AG09319 (cell line): Measurements from ENCODE around the gene COL7A1.

Source experiments
- DNase-seq: peaks from one replicate; pipeline ENCODE4 v3.0.0-alpha.2; 2010; ENCODE audit warnings: low read depth; ENCODE audit errors: extremely low read depth
- TF ChIP-seq, protein P1 (sequence below): IDR thresholded peaks from 2 replicates; pipeline ENCODE4 v1.5.1; 2011; ENCODE audit warnings: low read depth, mild to moderate bottlenecking, inconsistent platforms, low read length, moderate library complexity

COL7A1 gene

DNA sequence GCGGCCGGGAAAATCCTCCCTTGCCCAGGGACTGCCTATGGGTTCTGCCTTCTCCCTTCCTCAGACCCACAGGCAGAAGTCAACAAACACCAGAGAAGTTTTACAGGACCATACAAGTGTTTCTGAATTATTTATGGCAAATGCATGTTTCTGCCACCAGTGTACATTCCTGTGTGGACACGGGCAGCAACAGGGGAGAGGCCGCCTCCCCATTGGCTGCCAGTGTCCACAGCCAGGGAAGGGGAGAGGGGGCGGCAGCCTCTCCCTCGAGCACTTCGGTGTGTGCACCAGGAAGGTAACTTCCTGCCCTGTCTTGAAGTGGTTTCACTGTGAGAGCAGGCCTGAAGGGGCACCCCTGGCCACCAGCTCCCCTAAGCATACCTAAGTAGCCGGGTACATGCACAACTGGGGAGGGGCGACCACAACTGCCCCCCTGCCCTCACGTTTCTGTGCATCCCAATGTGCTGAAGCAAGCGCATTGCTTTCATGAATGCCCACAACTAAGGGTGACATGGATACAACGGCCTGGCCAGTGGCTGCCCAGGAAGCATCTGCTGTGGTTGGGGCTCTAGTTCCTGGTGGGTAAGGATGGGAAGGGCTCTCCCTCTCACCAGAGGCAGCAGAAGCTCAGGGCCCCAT, 76.4 kb downstream of the COL7A1 start:
- TF ChIP-seq, protein P1, sequence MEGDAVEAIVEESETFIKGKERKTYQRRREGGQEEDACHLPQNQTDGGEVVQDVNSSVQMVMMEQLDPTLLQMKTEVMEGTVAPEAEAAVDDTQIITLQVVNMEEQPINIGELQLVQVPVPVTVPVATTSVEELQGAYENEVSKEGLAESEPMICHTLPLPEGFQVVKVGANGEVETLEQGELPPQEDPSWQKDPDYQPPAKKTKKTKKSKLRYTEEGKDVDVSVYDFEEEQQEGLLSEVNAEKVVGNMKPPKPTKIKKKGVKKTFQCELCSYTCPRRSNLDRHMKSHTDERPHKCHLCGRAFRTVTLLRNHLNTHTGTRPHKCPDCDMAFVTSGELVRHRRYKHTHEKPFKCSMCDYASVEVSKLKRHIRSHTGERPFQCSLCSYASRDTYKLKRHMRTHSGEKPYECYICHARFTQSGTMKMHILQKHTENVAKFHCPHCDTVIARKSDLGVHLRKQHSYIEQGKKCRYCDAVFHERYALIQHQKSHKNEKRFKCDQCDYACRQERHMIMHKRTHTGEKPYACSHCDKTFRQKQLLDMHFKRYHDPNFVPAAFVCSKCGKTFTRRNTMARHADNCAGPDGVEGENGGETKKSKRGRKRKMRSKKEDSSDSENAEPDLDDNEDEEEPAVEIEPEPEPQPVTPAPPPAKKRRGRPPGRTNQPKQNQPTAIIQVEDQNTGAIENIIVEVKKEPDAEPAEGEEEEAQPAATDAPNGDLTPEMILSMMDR: no peak
- no peak for DNase-seq

DNA sequence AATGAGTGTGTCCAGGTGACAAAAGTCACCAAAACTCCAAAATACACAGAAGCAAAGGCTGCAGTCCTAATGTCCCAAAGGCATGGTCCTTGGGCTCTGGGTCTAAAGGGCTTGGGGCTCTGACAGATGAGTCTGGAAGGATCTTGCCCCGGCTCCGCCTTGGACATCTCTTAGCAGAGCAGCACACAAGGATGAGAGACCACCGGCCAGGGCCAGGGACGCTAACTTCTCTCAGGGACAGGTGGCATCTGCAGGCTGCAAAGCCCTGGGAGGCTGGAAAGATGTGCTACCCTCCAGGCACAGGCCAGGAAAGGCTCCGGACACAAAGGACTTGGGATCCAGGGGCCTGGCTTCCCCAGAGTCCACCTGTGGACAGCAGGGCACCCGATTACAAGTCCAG, 77.1 kb downstream of the COL7A1 start:
- DNase-seq: no peak
- TF ChIP-seq, protein P1: no peak

DNA sequence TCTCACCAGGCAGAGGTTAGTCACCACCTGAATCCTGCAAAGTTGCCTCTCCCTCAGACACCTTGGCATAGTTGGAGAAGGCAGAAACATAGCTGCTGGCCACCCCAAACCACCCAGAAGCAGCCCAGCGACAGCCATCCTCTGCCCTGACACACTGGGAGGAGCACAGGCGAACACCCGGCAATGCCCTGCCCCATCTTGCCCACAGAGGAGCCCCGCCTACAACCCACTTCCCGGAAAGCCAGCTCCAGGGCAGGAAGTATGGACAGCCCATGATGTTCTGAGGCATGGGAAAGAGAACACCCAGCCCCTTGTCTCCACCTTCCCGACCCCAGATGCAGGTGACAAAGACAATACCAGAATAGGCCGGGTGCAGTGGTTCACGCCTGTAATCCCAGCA, 78.6 kb downstream of the COL7A1 start:
- no peak for DNase-seq
- TF ChIP-seq, protein P1: no peak

DNA sequence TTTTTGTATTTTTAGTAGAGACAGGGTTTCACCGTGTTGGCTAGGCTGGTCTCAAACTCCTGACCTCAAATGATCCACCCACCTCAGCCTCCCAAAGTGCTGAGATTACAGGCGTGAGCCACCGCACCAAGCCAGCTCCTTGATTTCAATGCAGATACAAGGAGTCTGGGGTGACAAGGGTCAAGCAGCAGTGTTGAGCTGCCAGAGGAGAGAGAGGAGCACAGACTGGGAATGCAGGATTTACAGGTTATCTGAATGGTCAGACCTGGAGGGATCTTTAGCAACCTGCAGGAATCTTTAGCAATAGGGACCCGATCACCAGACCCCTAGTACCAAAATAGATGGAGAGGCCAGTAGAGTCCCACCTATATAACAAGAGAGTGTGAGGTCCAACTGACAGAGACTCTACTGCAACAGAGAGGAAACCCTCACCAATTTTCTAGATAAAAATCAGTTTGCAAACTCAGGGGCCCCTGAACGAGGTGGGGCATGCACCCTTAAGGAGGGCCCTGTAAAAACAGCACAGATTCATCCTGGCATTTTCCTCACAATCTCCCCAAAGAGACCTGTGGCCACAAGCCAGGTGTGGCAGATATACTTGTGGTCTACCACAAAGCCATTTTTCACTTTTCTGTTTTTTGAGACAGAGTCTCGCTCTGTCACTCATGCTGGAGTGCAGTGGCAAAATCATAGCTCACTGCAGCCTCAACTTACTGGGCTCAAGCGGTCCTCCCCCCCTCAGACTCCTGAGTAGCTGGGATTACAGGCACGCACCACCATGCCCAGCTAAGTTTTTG, 80.5 kb downstream of the COL7A1 start:
- DNase-seq: no peak
- TF ChIP-seq, protein P1: no peak
